Neural crest cell (in vitro differentiated cells): ENCODE measurements around the gene TSEN54. TPM values are rescaled to one million over a fixed set of nuclear protein-coding genes. Genes with fewer than 3 reads are reported as not detected.

Experiments used
- DNase-seq: peaks from one replicate; pipeline ENCODE4 v3.0.0; 2021; ENCODE audit warnings: low read depth, mixed read lengths, low spot score
- H3K27ac Mint-ChIP-seq: one replicate; pipeline ENCODE4 v1.8.0; 2021; ENCODE audit warnings: mild to moderate bottlenecking, mixed read lengths; ENCODE audit not compliant: unreplicated experiment
- H3K27me3 Mint-ChIP-seq: 2 replicates; pipeline ENCODE4 v1.8.0; 2021; ENCODE audit warnings: low read depth, mild to moderate bottlenecking, mixed read lengths
- H3K36me3 Mint-ChIP-seq: 2 replicates; pipeline ENCODE4 v1.8.0; 2021; ENCODE audit warnings: low read depth, mild to moderate bottlenecking, mixed read lengths
- H3K4me1 Mint-ChIP-seq: 2 replicates; pipeline ENCODE4 v1.8.0; 2021; ENCODE audit warnings: mixed read lengths
- H3K4me3 Mint-ChIP-seq: one replicate; pipeline ENCODE4 v1.8.0; 2021; ENCODE audit warnings: mild to moderate bottlenecking, mixed read lengths
- H3K9me3 Mint-ChIP-seq: 2 replicates; pipeline ENCODE4 v1.8.0; 2021; ENCODE audit warnings: mixed read lengths
- CTCF ChIP-seq: fragments of 200-600 bp; sonication (generic); conservative IDR thresholded peaks from 2 replicates; pipeline ENCODE4 v1.5.0; 2021; ENCODE audit warnings: antibody characterized with exemption, mild to moderate bottlenecking
- total RNA-seq: library from RNA; stranded (reverse); gene quantifications from 2 replicates; pipeline ENCODE4 v1.2.1, GENCODE V29; 2021

TSEN54 gene
- total RNA-seq, 1 donor from 2014 or later, result 48.1 TPM

- H3K9me3 Mint-ChIP-seq, result no peaks in the 10 kb centered on the region
- H3K27ac Mint-ChIP-seq, result no peak overlapping the region
- H3K4me1 Mint-ChIP-seq, result peaks cover 6% of the 10 kb centered on the region
- H3K4me3 Mint-ChIP-seq, result no peak overlapping the region
- H3K27me3 Mint-ChIP-seq, result peaks cover 2% of the 10 kb centered on the region
- no peak for DNase-seq
- no peaks in the 10 kb centered on the region for H3K36me3 Mint-ChIP-seq
- no peak for TF ChIP-seq CTCF
Observed at GRCh38 chr17:75544250-75544649, 27.9 kb downstream of the TSEN54 start.

- no peak overlapping the region for H3K27ac Mint-ChIP-seq
- no peaks in the 10 kb centered on the region for H3K36me3 Mint-ChIP-seq
Observed at GRCh38 chr17:75546181-75546580, 29.9 kb downstream of the TSEN54 start.

GRCh38 chr17:75547091-75547490, 30.8 kb downstream of the TSEN54 start:
- Mint-ChIP-seq H3K36me3 (no peaks in the 10 kb centered on the region), H3K4me1 (no peaks in the 10 kb centered on the region), H3K9me3 (no peaks in the 10 kb centered on the region), H3K4me3 (no peak overlapping the region), H3K27me3 (peaks cover 2% of the 10 kb centered on the region), H3K27ac (no peak overlapping the region)
- no peak for DNase-seq
- TF ChIP-seq CTCF, result no peak

More at GRCh38 chr17:75546181-75546580, 29.9 kb downstream of the TSEN54 start:
- peaks cover 2% of the 10 kb centered on the region for H3K27me3 Mint-ChIP-seq
- no peak for TF ChIP-seq CTCF
- no peaks in the 10 kb centered on the region for H3K4me1 Mint-ChIP-seq
- no peak for DNase-seq
- no peaks in the 10 kb centered on the region for H3K9me3 Mint-ChIP-seq
- H3K4me3 Mint-ChIP-seq, result no peak overlapping the region

GRCh38 chr17:75548813-75549212, 32.5 kb downstream of the TSEN54 start:
- H3K4me1 Mint-ChIP-seq, result no peaks in the 10 kb centered on the region
- no peak overlapping the region for H3K27ac Mint-ChIP-seq
- peaks cover 2% of the 10 kb centered on the region for H3K27me3 Mint-ChIP-seq
- H3K9me3 Mint-ChIP-seq, result no peaks in the 10 kb centered on the region
- H3K36me3 Mint-ChIP-seq, result no peaks in the 10 kb centered on the region
- DNase-seq, result no peak
- no peak for TF ChIP-seq CTCF
- no peak overlapping the region for H3K4me3 Mint-ChIP-seq

GRCh38 chr17:75549246-75550138, 33.2 kb downstream of the TSEN54 start:
- DNase-seq, result no peak
- Mint-ChIP-seq H3K4me3 (no peak overlapping the region), H3K36me3 (no peaks in the 10 kb centered on the region)

More at GRCh38 chr17:75549246-75550138, 33.2 kb downstream of the TSEN54 start:
- H3K27me3 Mint-ChIP-seq, result peaks cover 2% of the 10 kb centered on the region
- H3K9me3 Mint-ChIP-seq, result no peaks in the 10 kb centered on the region
- no peak overlapping the region for H3K27ac Mint-ChIP-seq
- no peaks in the 10 kb centered on the region for H3K4me1 Mint-ChIP-seq
- no peak for TF ChIP-seq CTCF
